HepG2 (cell line): ENCODE results near the gene PDCD2. TPM values are rescaled to one million over a fixed set of nuclear protein-coding genes. Genes with fewer than 3 reads are reported as not detected.
A peak's percentile ranks its signal among the peaks of the same experiment; 100 is the strongest.

Experiments used
- CHD2 ChIP-seq: IDR thresholded peaks from 2 replicates; pipeline ENCODE4 v1.6.1; 2011; ENCODE audit warnings: low read depth, low read length, improper control_type of control experiment
- NFRKB ChIP-seq: fragments of 450-650 bp; IDR thresholded peaks from 2 replicates; pipeline ENCODE4 v1.6.1; 2017
- NPAS2 ChIP-seq: sonication (generic); formaldehyde crosslinking; IDR thresholded peaks from 2 replicates; pipeline ENCODE4 v1.8.0; 2022; ENCODE audit warnings: mild to moderate bottlenecking, missing genetic modification reagents, borderline replicate concordance
- ZFP82 ChIP-seq: sonication (generic); formaldehyde crosslinking; IDR thresholded peaks from 2 replicates; pipeline ENCODE4 v1.5.1; 2020; ENCODE audit warnings: mild to moderate bottlenecking, missing genetic modification reagents, borderline replicate concordance
- ZZZ3 ChIP-seq: sonication (generic); formaldehyde crosslinking; IDR thresholded peaks from 2 replicates; pipeline ENCODE4 v1.4.0; 2020; ENCODE audit warnings: missing genetic modification reagents, mild to moderate bottlenecking, borderline replicate concordance
- polyA plus RNA-seq, 8 experiments: library from polyadenylated mRNA; depleted of rRNA in 3 of 8; stranded (reverse) in 7 of 8; unstranded in 1 of 8; fragments of >200 nt; fragmentation: Illumina TruSeq in 4 of 8; extraction: Trizol in 4 of 8; gene quantifications; 2 replicates each; pipeline versions ENCODE4 v1.2.1 to v1.2.3, GENCODE V29; 2011 to 2016; ENCODE audit warnings: low read depth in 4 of 8, missing spikeins in 1 of 8, mixed read lengths in 1 of 8; ENCODE audit not compliant: insufficient read depth in 1 of 8
- total RNA-seq, 5 experiments: library from RNA; depleted of rRNA; stranded (reverse); fragments of >200 nt; fragmentation: Illumina TruSeq; extraction: Trizol; gene quantifications; 2 replicates each; pipeline ENCODE4 v1.2.3, GENCODE V29; 2016; ENCODE audit warnings: low read depth in 1 of 5
- TF ChIP-seq, protein P1 (sequence below): sonication (generic); formaldehyde crosslinking; IDR thresholded peaks from 2 replicates; pipeline ENCODE4 v1.5.0; 2020; ENCODE audit warnings: mild to moderate bottlenecking, missing genetic modification reagents
- TF ChIP-seq, protein P2 (sequence below): sonication (generic); formaldehyde crosslinking; IDR thresholded peaks from 2 replicates; pipeline ENCODE4 v1.4.0; 2020; ENCODE audit warnings: missing genetic modification reagents
- TF ChIP-seq, protein P3 (sequence below): sonication (generic); formaldehyde crosslinking; IDR thresholded peaks from 2 replicates; pipeline ENCODE4 v1.8.1; 2023; ENCODE audit warnings: mild to moderate bottlenecking, inconsistent platforms, moderate library complexity, missing genetic modification reagents, borderline replicate concordance
- TF ChIP-seq, protein P4 (sequence below): sonication (generic); formaldehyde crosslinking; IDR thresholded peaks from 2 replicates; pipeline ENCODE4 v1.5.1; 2020; ENCODE audit warnings: mild to moderate bottlenecking, missing genetic modification reagents, borderline replicate concordance
- TF ChIP-seq, protein P5 (sequence below): sonication (generic); formaldehyde crosslinking; IDR thresholded peaks from 2 replicates; pipeline ENCODE4 v1.8.1; 2022; ENCODE audit warnings: low read depth, mild to moderate bottlenecking, missing genetic modification reagents
- TF ChIP-seq, protein P6 (sequence below), 2 experiments: IDR thresholded peaks; 2 replicates each; pipeline ENCODE4 v1.6.1; 2011 to 2012; ENCODE audit warnings: low read length in 2 of 2, borderline replicate concordance in 1 of 2, low read depth in 1 of 2, mild to moderate bottlenecking in 1 of 2, moderate library complexity in 1 of 2

Gene PDCD2
- total and polyA plus RNA-seq, 2 of the 13 experiments (the other 11 are each of a cell fraction or from before 2014, with no cell fraction given): 83.6 to 133 TPM

DNA sequence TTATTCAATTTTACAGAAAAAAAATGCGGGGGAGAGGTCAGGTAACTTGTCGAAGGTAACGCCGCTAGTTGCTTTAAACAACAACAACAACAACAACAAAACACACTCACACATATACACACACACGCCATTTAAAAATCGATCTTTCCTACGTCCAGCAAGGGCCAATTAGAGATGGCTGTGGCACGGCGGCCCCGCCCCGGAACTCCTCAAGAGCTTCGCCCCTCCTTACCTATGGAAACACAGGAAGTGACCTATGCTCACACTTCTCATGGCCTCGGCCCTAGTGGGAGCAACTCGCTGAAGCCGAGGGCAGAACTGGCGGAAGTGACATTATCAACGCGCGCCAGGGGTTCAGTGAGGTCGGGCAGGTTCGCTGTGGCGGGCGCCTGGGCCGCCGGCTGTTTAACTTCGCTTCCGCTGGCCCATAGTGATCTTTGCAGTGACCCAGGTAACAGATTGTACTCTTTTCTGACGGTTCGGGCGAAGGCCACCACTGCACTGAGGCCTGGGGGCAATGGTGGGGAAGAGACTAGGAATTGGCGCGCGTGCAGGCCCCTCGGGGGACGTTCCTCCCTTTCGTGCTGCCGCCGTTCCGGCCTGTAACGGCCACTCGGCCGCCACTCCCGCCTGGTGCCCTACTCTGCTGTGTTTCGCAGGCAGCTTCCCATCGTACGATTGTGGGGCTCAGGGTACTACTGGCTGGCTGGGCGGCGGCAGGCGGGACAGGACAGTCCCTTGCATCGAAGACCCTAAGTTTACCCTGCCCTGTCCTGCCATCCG lies 30.2 kb downstream of the PDCD2 start, which contains the start of gene TBP (continued):
- TF ChIP-seq, protein P1, sequence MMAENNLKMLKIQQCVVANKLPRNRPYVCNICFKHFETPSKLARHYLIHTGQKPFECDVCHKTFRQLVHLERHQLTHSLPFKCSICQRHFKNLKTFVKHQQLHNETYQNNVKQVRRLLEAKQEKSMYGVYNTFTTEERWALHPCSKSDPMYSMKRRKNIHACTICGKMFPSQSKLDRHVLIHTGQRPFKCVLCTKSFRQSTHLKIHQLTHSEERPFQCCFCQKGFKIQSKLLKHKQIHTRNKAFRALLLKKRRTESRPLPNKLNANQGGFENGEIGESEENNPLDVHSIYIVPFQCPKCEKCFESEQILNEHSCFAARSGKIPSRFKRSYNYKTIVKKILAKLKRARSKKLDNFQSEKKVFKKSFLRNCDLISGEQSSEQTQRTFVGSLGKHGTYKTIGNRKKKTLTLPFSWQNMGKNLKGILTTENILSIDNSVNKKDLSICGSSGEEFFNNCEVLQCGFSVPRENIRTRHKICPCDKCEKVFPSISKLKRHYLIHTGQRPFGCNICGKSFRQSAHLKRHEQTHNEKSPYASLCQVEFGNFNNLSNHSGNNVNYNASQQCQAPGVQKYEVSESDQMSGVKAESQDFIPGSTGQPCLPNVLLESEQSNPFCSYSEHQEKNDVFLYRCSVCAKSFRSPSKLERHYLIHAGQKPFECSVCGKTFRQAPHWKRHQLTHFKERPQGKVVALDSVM: 0 out of 2 replicates have a peak, but pooled peaks have one; percentile 48
- TF ChIP-seq, protein P2, sequence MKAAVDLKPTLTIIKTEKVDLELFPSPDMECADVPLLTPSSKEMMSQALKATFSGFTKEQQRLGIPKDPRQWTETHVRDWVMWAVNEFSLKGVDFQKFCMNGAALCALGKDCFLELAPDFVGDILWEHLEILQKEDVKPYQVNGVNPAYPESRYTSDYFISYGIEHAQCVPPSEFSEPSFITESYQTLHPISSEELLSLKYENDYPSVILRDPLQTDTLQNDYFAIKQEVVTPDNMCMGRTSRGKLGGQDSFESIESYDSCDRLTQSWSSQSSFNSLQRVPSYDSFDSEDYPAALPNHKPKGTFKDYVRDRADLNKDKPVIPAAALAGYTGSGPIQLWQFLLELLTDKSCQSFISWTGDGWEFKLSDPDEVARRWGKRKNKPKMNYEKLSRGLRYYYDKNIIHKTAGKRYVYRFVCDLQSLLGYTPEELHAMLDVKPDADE: no peak
- TF ChIP-seq CHD2 (peak; percentile 67; the same call in 1 of the 2 replicates), NPAS2 (CRISPR knock-in tag) (no peak), ZZZ3 (CRISPR knock-in tag) (peak; percentile 98; the same call in 1 of the 2 replicates), ZFP82 (CRISPR knock-in tag) (0 out of 2 replicates have a peak, but pooled peaks have one; percentile 20), NFRKB (no peak)
- TF ChIP-seq, protein P3, sequence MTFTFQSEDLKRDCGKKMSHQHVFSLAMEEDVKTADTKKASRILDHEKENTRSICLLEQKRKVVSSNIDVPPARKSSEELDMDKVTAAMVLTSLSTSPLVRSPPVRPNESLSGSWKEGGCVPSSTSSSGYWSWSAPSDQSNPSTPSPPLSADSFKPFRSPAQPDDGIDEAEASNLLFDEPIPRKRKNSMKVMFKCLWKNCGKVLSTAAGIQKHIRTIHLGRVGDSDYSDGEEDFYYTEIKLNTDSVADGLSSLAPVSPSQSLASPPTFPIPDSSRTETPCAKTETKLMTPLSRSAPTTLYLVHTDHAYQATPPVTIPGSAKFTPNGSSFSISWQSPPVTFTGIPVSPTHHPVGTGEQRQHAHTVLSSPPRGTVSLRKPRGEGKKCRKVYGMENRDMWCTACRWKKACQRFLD (CRISPR knock-in tag): 0 out of 2 replicates have a peak, but pooled peaks have one; percentile 57
- TF ChIP-seq, protein P4, sequence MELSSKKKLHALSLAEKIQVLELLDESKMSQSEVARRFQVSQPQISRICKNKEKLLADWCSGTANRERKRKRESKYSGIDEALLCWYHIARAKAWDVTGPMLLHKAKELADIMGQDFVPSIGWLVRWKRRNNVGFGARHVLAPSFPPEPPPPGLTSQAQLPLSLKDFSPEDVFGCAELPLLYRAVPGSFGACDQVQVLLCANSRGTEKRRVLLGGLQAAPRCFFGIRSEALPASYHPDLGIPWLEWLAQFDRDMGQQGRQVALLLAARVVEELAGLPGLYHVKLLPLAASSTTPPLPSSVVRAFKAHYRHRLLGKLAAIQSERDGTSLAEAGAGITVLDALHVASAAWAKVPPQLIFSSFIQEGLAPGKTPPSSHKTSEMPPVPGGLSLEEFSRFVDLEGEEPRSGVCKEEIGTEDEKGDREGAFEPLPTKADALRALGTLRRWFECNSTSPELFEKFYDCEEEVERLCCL: no peak
- TF ChIP-seq, protein P5, sequence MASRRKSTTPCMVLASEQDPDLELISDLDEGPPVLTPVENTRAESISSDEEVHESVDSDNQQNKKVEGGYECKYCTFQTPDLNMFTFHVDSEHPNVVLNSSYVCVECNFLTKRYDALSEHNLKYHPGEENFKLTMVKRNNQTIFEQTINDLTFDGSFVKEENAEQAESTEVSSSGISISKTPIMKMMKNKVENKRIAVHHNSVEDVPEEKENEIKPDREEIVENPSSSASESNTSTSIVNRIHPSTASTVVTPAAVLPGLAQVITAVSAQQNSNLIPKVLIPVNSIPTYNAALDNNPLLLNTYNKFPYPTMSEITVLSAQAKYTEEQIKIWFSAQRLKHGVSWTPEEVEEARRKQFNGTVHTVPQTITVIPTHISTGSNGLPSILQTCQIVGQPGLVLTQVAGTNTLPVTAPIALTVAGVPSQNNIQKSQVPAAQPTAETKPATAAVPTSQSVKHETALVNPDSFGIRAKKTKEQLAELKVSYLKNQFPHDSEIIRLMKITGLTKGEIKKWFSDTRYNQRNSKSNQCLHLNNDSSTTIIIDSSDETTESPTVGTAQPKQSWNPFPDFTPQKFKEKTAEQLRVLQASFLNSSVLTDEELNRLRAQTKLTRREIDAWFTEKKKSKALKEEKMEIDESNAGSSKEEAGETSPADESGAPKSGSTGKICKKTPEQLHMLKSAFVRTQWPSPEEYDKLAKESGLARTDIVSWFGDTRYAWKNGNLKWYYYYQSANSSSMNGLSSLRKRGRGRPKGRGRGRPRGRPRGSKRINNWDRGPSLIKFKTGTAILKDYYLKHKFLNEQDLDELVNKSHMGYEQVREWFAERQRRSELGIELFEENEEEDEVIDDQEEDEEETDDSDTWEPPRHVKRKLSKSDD: peak; percentile 89
- TF ChIP-seq, protein P6, sequence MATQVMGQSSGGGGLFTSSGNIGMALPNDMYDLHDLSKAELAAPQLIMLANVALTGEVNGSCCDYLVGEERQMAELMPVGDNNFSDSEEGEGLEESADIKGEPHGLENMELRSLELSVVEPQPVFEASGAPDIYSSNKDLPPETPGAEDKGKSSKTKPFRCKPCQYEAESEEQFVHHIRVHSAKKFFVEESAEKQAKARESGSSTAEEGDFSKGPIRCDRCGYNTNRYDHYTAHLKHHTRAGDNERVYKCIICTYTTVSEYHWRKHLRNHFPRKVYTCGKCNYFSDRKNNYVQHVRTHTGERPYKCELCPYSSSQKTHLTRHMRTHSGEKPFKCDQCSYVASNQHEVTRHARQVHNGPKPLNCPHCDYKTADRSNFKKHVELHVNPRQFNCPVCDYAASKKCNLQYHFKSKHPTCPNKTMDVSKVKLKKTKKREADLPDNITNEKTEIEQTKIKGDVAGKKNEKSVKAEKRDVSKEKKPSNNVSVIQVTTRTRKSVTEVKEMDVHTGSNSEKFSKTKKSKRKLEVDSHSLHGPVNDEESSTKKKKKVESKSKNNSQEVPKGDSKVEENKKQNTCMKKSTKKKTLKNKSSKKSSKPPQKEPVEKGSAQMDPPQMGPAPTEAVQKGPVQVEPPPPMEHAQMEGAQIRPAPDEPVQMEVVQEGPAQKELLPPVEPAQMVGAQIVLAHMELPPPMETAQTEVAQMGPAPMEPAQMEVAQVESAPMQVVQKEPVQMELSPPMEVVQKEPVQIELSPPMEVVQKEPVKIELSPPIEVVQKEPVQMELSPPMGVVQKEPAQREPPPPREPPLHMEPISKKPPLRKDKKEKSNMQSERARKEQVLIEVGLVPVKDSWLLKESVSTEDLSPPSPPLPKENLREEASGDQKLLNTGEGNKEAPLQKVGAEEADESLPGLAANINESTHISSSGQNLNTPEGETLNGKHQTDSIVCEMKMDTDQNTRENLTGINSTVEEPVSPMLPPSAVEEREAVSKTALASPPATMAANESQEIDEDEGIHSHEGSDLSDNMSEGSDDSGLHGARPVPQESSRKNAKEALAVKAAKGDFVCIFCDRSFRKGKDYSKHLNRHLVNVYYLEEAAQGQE (IDR thresholded peaks at IDR 0.05; ENCODE audit: borderline replicate concordance in 1 of 2, low read depth in 1 of 2, low read length in 2 of 2): peak in 1 of 2 experiments; percentile 57; a peak in 1 of 4 replicates
